ENCODE results near the gene CARD18.

CARD18 gene

DNA sequence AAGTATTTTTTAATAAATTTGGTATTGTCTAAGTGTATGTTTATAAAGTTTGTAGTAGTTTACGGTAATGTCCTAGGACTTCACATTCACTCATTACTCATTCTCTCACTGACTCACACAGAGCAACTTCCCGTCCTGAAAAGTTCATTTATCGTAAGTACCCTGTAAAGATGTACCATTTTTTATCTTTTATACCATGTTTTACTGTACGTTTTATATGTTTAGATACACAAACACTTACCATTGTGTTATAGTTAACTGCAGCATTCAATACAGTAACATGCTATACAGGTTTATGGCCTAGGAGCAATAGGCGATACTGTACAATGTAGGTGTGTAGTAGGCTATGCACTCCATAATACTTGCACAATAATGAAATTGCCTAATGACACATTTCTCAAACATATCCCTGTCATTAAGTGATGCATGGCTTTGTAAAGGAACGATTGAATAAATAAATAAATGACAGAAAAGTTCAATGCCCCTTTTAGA, 12.5 kb upstream of the CARD18 start:
- Histone ChIP-seq H3K9me3 (ENCODE audit: severe bottlenecking) (no peaks in the 10 kb centered on the region), H3K4me3 (ENCODE audit: low read depth, low read length) (no peak overlapping the region), H3K36me3 (no peaks in the 10 kb centered on the region), H3K27me3 (ENCODE audit: insufficient read depth, low read depth, severe bottlenecking) (no peaks in the 10 kb centered on the region), H3K27ac (no peak overlapping the region)
- TF ChIP-seq, protein P1, sequence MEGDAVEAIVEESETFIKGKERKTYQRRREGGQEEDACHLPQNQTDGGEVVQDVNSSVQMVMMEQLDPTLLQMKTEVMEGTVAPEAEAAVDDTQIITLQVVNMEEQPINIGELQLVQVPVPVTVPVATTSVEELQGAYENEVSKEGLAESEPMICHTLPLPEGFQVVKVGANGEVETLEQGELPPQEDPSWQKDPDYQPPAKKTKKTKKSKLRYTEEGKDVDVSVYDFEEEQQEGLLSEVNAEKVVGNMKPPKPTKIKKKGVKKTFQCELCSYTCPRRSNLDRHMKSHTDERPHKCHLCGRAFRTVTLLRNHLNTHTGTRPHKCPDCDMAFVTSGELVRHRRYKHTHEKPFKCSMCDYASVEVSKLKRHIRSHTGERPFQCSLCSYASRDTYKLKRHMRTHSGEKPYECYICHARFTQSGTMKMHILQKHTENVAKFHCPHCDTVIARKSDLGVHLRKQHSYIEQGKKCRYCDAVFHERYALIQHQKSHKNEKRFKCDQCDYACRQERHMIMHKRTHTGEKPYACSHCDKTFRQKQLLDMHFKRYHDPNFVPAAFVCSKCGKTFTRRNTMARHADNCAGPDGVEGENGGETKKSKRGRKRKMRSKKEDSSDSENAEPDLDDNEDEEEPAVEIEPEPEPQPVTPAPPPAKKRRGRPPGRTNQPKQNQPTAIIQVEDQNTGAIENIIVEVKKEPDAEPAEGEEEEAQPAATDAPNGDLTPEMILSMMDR (IDR thresholded peaks at IDR 0.05; ENCODE audit: low read depth, low read length), result no peak
- DNase-seq, result no peak

DNA sequence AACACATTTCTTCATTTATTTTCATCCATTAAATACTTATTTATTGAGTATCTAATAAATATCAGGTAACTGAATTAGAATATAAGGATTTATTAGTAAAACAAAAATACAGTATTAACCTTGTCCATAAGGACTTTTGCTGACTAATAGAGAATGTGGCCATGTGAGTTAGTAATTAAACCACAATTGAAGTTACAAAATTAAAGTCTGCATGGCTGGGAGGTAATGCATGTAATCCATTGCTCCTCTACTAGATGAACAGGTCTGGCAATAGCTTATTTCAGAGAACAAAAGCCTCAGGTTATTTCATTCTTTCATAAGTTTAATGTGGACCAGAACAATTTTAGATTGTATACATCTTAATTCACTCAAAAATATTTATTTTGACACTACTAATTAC, 9.9 kb upstream of the CARD18 start:
- H3K36me3 ChIP-seq, result no peaks in the 10 kb centered on the region
- no peak overlapping the region for H3K27ac ChIP-seq
- no peak overlapping the region for H3K4me3 ChIP-seq (ENCODE audit: low read depth, low read length)
- no peaks in the 10 kb centered on the region for H3K27me3 ChIP-seq (ENCODE audit: insufficient read depth, low read depth, severe bottlenecking)
- no peaks in the 10 kb centered on the region for H3K9me3 ChIP-seq (ENCODE audit: severe bottlenecking)
- no peak for DNase-seq
- TF ChIP-seq, protein P1 (IDR thresholded peaks at IDR 0.05; ENCODE audit: low read depth, low read length), result no peak

DNA sequence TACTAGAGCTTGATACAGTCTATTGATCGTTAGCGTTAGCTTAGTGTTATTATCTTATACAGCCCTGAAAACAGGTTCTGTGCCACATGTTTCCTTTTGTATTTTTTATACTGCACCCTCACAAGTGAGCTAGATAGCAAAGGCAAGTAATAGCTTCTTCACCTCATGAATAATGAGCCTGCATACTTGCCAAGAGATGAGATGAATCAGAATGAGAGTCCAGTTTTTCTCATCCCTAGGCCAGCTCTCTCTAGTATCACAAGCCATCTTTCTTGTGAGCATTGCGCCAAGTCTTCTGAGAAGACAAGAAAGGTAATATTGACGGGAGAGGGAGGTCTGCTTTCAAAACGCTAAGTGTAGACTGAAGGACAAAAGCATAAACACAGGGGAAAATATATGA, 8.7 kb upstream of the CARD18 start:
- TF ChIP-seq, protein P1 (IDR thresholded peaks at IDR 0.05; ENCODE audit: low read depth, low read length), result no peak
- Histone ChIP-seq H3K36me3 (no peaks in the 10 kb centered on the region), H3K27me3 (ENCODE audit: insufficient read depth, low read depth, severe bottlenecking) (no peaks in the 10 kb centered on the region), H3K9me3 (ENCODE audit: severe bottlenecking) (no peaks in the 10 kb centered on the region), H3K27ac (no peak overlapping the region), H3K4me3 (ENCODE audit: low read depth, low read length) (no peak overlapping the region)
- DNase-seq, result no peak

GRCh38 chr11:105144887-105145286, 5.3 kb upstream of the CARD18 start:
- Histone ChIP-seq H3K27ac (no peak overlapping the region), H3K36me3 (no peaks in the 10 kb centered on the region), H3K27me3 (ENCODE audit: insufficient read depth, low read depth, severe bottlenecking) (no peaks in the 10 kb centered on the region), H3K4me3 (ENCODE audit: low read depth, low read length) (no peak overlapping the region), H3K9me3 (ENCODE audit: severe bottlenecking) (no peaks in the 10 kb centered on the region)
- TF ChIP-seq, protein P1 (IDR thresholded peaks at IDR 0.05; ENCODE audit: low read depth, low read length), result no peak
- no peak for DNase-seq

- H3K27me3 ChIP-seq (ENCODE audit: insufficient read depth, low read depth, severe bottlenecking), result no peaks in the 10 kb centered on the region
- no peak overlapping the region for H3K4me3 ChIP-seq (ENCODE audit: low read depth, low read length)
- no peaks in the 10 kb centered on the region for H3K9me3 ChIP-seq (ENCODE audit: severe bottlenecking)
- TF ChIP-seq, protein P1 (IDR thresholded peaks at IDR 0.05; ENCODE audit: low read depth, low read length), result no peak
- no peaks in the 10 kb centered on the region for H3K36me3 ChIP-seq
- no peak for DNase-seq
- H3K27ac ChIP-seq, result no peak overlapping the region
These were observed 2.6 kb upstream of the CARD18 start for GRCh38 chr11:105142167-105142566.

- Histone ChIP-seq H3K36me3 (no peaks in the 10 kb centered on the region), H3K27me3 (ENCODE audit: insufficient read depth, low read depth, severe bottlenecking) (no peaks in the 10 kb centered on the region), H3K9me3 (ENCODE audit: severe bottlenecking) (peaks cover 3% of the 10 kb centered on the region), H3K4me3 (ENCODE audit: low read depth, low read length) (no peak overlapping the region), H3K27ac (no peak overlapping the region)
- TF ChIP-seq, protein P1 (IDR thresholded peaks at IDR 0.05; ENCODE audit: low read depth, low read length), result no peak
- DNase-seq, result no peak
These were observed 2.3 kb downstream of the CARD18 start for GRCh38 chr11:105137286-105137685.

Measured in WERI-Rb-1 (cell line).